Astrocyte (in vitro differentiated cells and primary cell): ENCODE results near the gene PEX26. TPM values are rescaled to one million over a fixed set of nuclear protein-coding genes. Genes with fewer than 3 reads are reported as not detected.

ENCODE experiments used
- DNase-seq: peaks from one replicate; pipeline ENCODE4 v3.0.0-alpha.2; 2010; ENCODE audit warnings: low read depth
- FAIRE-seq: peaks from 2 replicates; lab custom pipeline; 2011; peaks lifted over from hg19 to GRCh38; lab: Jason Lieb, UNC
- H2AFZ ChIP-seq: 2 replicates; pipeline ENCODE4 v1.6.0; 2012; ENCODE audit warnings: low read depth, low read length, inconsistent platforms
- H3K27ac ChIP-seq: 2 replicates; pipeline ENCODE4 v1.5.1; 2011; ENCODE audit warnings: low read depth, low read length, inconsistent platforms
- H3K27me3 ChIP-seq: 2 replicates; pipeline ENCODE4 v1.6.0; 2011; ENCODE audit warnings: low read length, inconsistent platforms; ENCODE audit not compliant: insufficient read depth
- H3K36me3 ChIP-seq: 2 replicates; pipeline ENCODE4 v1.5.1; 2011; ENCODE audit warnings: low read length, inconsistent platforms; ENCODE audit not compliant: insufficient read depth
- H3K4me1 ChIP-seq: 2 replicates; pipeline ENCODE4 v1.5.1; 2011; ENCODE audit warnings: low read length, inconsistent platforms; ENCODE audit not compliant: insufficient read depth
- H3K4me2 ChIP-seq: 2 replicates; pipeline ENCODE4 v1.6.0; 2012; ENCODE audit warnings: low read length, inconsistent platforms
- H3K4me3 ChIP-seq: 2 replicates; pipeline ENCODE4 v1.5.1; 2011; ENCODE audit warnings: low read depth, mild to moderate bottlenecking, low read length, inconsistent platforms; ENCODE audit not compliant: insufficient read depth
- H3K79me2 ChIP-seq: 2 replicates; pipeline ENCODE4 v1.6.0; 2012; ENCODE audit warnings: mild to moderate bottlenecking, low read length, inconsistent platforms; ENCODE audit not compliant: insufficient read depth
- H3K9ac ChIP-seq: 2 replicates; pipeline ENCODE4 v1.6.0; 2012; ENCODE audit warnings: mild to moderate bottlenecking, low read length, inconsistent platforms
- H3K9me3 ChIP-seq: 2 replicates; pipeline ENCODE4 v1.5.1; 2012; ENCODE audit warnings: low read depth, mild to moderate bottlenecking, low read length, inconsistent platforms; ENCODE audit not compliant: insufficient read depth
- H4K20me1 ChIP-seq: 2 replicates; pipeline ENCODE4 v1.6.0; 2012; ENCODE audit warnings: low read length, inconsistent platforms; ENCODE audit not compliant: insufficient read depth
- H3K27ac Mint-ChIP-seq: one replicate; pipeline ENCODE4 v1.8.0; 2021; ENCODE audit warnings: mild to moderate bottlenecking, mixed read lengths; ENCODE audit not compliant: unreplicated experiment
- H3K27me3 Mint-ChIP-seq: one replicate; pipeline ENCODE4 v1.8.0; 2021; ENCODE audit warnings: low read depth, mixed read lengths; ENCODE audit not compliant: unreplicated experiment
- H3K36me3 Mint-ChIP-seq: one replicate; pipeline ENCODE4 v1.8.0; 2021; ENCODE audit warnings: low read depth, mixed read lengths; ENCODE audit not compliant: unreplicated experiment
- H3K4me1 Mint-ChIP-seq: one replicate; pipeline ENCODE4 v1.8.0; 2021; ENCODE audit warnings: low read depth, mixed read lengths; ENCODE audit not compliant: unreplicated experiment
- H3K4me3 Mint-ChIP-seq: one replicate; pipeline ENCODE4 v1.8.0; 2021; ENCODE audit warnings: mild to moderate bottlenecking, moderate library complexity, mixed read lengths; ENCODE audit not compliant: unreplicated experiment
- H3K9me3 Mint-ChIP-seq: one replicate; pipeline ENCODE4 v1.8.0; 2021; ENCODE audit warnings: mild to moderate bottlenecking, mixed read lengths; ENCODE audit not compliant: unreplicated experiment
- CTCF ChIP-seq: IDR thresholded peaks from 2 replicates; pipeline ENCODE4 v1.5.1; 2011; ENCODE audit warnings: low read depth, mild to moderate bottlenecking, inconsistent platforms, low read length, moderate library complexity; ENCODE audit not compliant: insufficient read depth
- EZH2 ChIP-seq: IDR thresholded peaks from 2 replicates; pipeline ENCODE4 v1.6.1; 2012; ENCODE audit warnings: mild to moderate bottlenecking, low read length, inconsistent platforms; ENCODE audit not compliant: insufficient read depth
- total RNA-seq: library from RNA; stranded (reverse); gene quantifications from 2 replicates; pipeline ENCODE4 v1.2.1, GENCODE V29; 2021

Gene PEX26
- total RNA-seq, 1 donor from 2014 or later, result 41.9 TPM

- Histone ChIP-seq H4K20me1 (peaks cover 5% of the 10 kb centered on the region), H3K79me2 (no peaks in the 10 kb centered on the region), H3K27ac (no peak overlapping the region), H3K27me3 (peaks cover 13% of the 10 kb centered on the region), H3K4me3 (no peak overlapping the region), H3K4me1 (peaks cover 8% of the 10 kb centered on the region), H3K4me2 (no peak overlapping the region), H3K9me3 (no peaks in the 10 kb centered on the region), H3K9ac (no peak overlapping the region), H3K36me3 (no peaks in the 10 kb centered on the region), H2AFZ (no peak overlapping the region)
- peaks cover 7% of the 10 kb centered on the region for H3K9me3 Mint-ChIP-seq
- H3K4me3 Mint-ChIP-seq, result peak overlapping the region; percentile 27
- peaks cover 49% of the 10 kb centered on the region for H3K27me3 Mint-ChIP-seq
- no peak for DNase-seq
- no peak for FAIRE-seq
- TF ChIP-seq CTCF, result no peak
- no peak for TF ChIP-seq EZH2
- H3K4me1 Mint-ChIP-seq, result peaks cover 9% of the 10 kb centered on the region
- peaks cover 2% of the 10 kb centered on the region for H3K36me3 Mint-ChIP-seq
- H3K27ac Mint-ChIP-seq, result no peak overlapping the region
Measured at GRCh38 chr22:18111759-18112330, 34.1 kb downstream of the PEX26 start.

GRCh38 chr22:18112440-18112839 is 34.6 kb downstream of the PEX26 start:
- peaks cover 5% of the 10 kb centered on the region for H4K20me1 ChIP-seq
- Mint-ChIP-seq H3K36me3 (peaks cover 2% of the 10 kb centered on the region), H3K27ac (no peak overlapping the region), H3K4me3 (no peak overlapping the region), H3K27me3 (peaks cover 49% of the 10 kb centered on the region), H3K9me3 (peaks cover 7% of the 10 kb centered on the region), H3K4me1 (peaks cover 9% of the 10 kb centered on the region)
- peaks cover 8% of the 10 kb centered on the region for H3K4me1 ChIP-seq
- no peak overlapping the region for H3K9ac ChIP-seq
- H2AFZ ChIP-seq, result no peak overlapping the region
- no peak for FAIRE-seq
- no peak for TF ChIP-seq EZH2
- TF ChIP-seq CTCF, result no peak
- no peak for DNase-seq
- no peak overlapping the region for H3K27ac ChIP-seq
- peaks cover 13% of the 10 kb centered on the region for H3K27me3 ChIP-seq
- H3K79me2 ChIP-seq, result no peaks in the 10 kb centered on the region
- no peak overlapping the region for H3K4me2 ChIP-seq
- H3K4me3 ChIP-seq, result no peak overlapping the region
- H3K36me3 ChIP-seq, result no peaks in the 10 kb centered on the region
- H3K9me3 ChIP-seq, result no peaks in the 10 kb centered on the region

- Mint-ChIP-seq H3K9me3 (peaks cover 3% of the 10 kb centered on the region), H3K4me3 (no peak overlapping the region), H3K36me3 (no peaks in the 10 kb centered on the region), H3K4me1 (peaks cover 9% of the 10 kb centered on the region), H3K27ac (no peak overlapping the region), H3K27me3 (peaks cover 49% of the 10 kb centered on the region)
- Histone ChIP-seq H3K36me3 (no peaks in the 10 kb centered on the region), H3K9me3 (no peaks in the 10 kb centered on the region), H3K4me3 (no peak overlapping the region), H3K4me2 (no peak overlapping the region), H2AFZ (no peak overlapping the region), H3K79me2 (no peaks in the 10 kb centered on the region), H3K9ac (no peak overlapping the region), H3K4me1 (peaks cover 8% of the 10 kb centered on the region), H4K20me1 (peaks cover 5% of the 10 kb centered on the region), H3K27me3 (peaks cover 13% of the 10 kb centered on the region), H3K27ac (no peak overlapping the region)
- DNase-seq, result no peak
- no peak for TF ChIP-seq CTCF
- TF ChIP-seq EZH2, result no peak
- no peak for FAIRE-seq
Measured at GRCh38 chr22:18113680-18114394, 36.0 kb downstream of the PEX26 start.
